ENCODE measurements around the gene CUL4B. TPM values are rescaled to one million over a fixed set of nuclear protein-coding genes. Genes with fewer than 3 reads are reported as not detected.

CUL4B gene
- total RNA-seq, 6 experiments from 2014 or later: 12.9 to 21.8 (median 18.9) TPM

DNA sequence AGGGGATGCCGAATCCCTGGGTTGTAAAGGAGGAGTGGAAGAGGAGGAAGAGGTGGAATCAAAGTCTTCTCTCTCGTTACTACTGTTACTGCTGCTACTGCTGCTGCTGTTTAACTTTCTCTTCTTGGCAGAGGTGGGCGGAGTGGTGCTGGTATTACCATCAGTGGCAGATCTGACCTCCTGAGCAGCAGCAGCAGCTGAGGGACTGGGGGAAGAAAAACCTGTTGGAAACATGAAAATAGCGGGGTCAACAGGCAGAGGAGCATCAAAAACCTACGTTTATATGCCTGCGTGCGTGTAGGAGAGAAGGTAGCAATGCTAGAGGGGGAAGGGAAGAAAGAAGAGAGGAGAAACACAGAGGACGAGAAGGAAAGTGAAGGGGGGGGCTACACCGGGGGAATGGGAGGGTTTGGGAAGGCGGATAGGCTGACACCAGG lies 339 bp downstream of the CUL4B start:
- 20% methylated on average over 9 of the region's 10 CpGs for WGBS (ENCODE audit: insufficient coverage, low coverage, low lambda C conversion rate, missing lambda C conversion rate)
- TF ChIP-seq, protein P1, sequence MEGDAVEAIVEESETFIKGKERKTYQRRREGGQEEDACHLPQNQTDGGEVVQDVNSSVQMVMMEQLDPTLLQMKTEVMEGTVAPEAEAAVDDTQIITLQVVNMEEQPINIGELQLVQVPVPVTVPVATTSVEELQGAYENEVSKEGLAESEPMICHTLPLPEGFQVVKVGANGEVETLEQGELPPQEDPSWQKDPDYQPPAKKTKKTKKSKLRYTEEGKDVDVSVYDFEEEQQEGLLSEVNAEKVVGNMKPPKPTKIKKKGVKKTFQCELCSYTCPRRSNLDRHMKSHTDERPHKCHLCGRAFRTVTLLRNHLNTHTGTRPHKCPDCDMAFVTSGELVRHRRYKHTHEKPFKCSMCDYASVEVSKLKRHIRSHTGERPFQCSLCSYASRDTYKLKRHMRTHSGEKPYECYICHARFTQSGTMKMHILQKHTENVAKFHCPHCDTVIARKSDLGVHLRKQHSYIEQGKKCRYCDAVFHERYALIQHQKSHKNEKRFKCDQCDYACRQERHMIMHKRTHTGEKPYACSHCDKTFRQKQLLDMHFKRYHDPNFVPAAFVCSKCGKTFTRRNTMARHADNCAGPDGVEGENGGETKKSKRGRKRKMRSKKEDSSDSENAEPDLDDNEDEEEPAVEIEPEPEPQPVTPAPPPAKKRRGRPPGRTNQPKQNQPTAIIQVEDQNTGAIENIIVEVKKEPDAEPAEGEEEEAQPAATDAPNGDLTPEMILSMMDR (IDR thresholded peaks at IDR 0.05): no peak
- TF ChIP-seq POLR2A (IDR thresholded peaks at IDR 0.05): no peak
- Histone ChIP-seq H3K27me3 (no peaks in the 10 kb centered on the region), H3K4me1 (peaks cover 0 to 6% (median 0%) of the 10 kb centered on the region in 4 donors), H3K36me3 (peaks cover 0 to 5% (median 0%) of the 10 kb centered on the region in 4 donors), H3K9me3 (no peaks in the 10 kb centered on the region), H3K4me3 (peak overlapping the region; percentile 49 to 64 (median 54)), H3K27ac (peak overlapping the region; percentile 95 to 99 (median 97))
- DNase-seq: peak in 1 of 3 donors; percentile 55
- ATAC-seq: peak; percentile 40 to 52 (median 47)
- intact Hi-C loops (cut with DNase I): no loop called here

DNA sequence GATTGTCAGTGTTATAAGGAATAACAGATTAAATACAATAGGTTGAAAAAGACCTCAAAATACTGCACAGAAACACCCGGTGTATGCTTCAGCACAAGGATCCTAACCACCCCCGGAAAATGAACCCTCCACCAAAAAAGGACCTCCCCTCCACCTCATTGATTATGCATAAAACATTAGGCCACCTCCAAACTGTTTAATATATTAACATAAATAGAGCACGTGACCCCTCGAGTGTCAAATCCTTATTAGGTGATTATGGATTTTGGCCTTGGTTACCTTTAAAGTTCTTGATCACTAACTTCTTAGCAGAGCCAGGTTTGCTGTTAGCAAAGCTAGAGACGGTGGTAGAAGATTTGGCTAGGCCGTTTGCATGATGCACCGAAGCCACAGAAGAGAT lies 958 bp downstream of the CUL4B start:
- peak overlapping the region; percentile 49 to 64 (median 54) for H3K4me3 ChIP-seq
- WGBS (ENCODE audit: insufficient coverage, low coverage, low lambda C conversion rate, missing lambda C conversion rate): 25% methylated on average over 7 of the region's 7 CpGs
- H3K27ac ChIP-seq: peak overlapping the region; percentile 95 to 99 (median 97)
- DNase-seq: no peak
- peak in 1 of 4 donors; percentile 2 for ATAC-seq
- TF ChIP-seq, protein P1 (IDR thresholded peaks at IDR 0.05): no peak
- no peak for TF ChIP-seq POLR2A (IDR thresholded peaks at IDR 0.05)
- peaks cover 0 to 5% (median 0%) of the 10 kb centered on the region in 4 donors for H3K36me3 ChIP-seq
- intact Hi-C loops (cut with DNase I): no loop called here
- H3K4me1 ChIP-seq: peaks cover 0 to 6% (median 0%) of the 10 kb centered on the region in 4 donors
- H3K9me3 ChIP-seq: no peaks in the 10 kb centered on the region
- no peaks in the 10 kb centered on the region for H3K27me3 ChIP-seq

DNA sequence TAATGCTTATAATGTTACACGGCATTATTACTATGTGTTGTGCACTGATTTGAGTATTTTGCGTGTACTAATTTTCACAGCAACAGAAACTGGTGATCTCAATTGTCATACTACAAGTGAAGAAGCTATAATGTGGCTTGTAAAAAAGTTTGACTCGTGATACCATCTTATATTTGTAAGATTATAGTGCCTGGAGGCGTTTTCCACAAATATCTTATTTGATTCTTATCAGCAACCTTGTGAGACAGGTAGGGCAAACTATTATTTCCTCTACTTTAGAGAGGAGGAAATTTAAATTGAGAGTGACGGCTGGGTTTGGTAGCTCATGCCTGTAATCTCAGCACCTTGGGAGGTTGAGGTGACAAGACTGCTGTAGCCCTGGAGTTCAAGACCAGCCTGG lies 4.5 kb downstream of the CUL4B start:
- H3K9me3 ChIP-seq: no peaks in the 10 kb centered on the region
- no peaks in the 10 kb centered on the region for H3K4me1 ChIP-seq
- intact Hi-C loops (cut with DNase I): no loop called here
- H3K4me3 ChIP-seq: no peak overlapping the region
- DNase-seq (no peak), ATAC-seq (no peak)
- peaks cover 0 to 5% (median 0%) of the 10 kb centered on the region in 4 donors for H3K36me3 ChIP-seq
- no peak for TF ChIP-seq POLR2A (IDR thresholded peaks at IDR 0.05)
- TF ChIP-seq, protein P1 (IDR thresholded peaks at IDR 0.05): no peak
- 73% methylated on average over 5 of the region's 5 CpGs for WGBS (ENCODE audit: insufficient coverage, low coverage, low lambda C conversion rate, missing lambda C conversion rate)
- no peak overlapping the region for H3K27ac ChIP-seq
- no peaks in the 10 kb centered on the region for H3K27me3 ChIP-seq

DNA sequence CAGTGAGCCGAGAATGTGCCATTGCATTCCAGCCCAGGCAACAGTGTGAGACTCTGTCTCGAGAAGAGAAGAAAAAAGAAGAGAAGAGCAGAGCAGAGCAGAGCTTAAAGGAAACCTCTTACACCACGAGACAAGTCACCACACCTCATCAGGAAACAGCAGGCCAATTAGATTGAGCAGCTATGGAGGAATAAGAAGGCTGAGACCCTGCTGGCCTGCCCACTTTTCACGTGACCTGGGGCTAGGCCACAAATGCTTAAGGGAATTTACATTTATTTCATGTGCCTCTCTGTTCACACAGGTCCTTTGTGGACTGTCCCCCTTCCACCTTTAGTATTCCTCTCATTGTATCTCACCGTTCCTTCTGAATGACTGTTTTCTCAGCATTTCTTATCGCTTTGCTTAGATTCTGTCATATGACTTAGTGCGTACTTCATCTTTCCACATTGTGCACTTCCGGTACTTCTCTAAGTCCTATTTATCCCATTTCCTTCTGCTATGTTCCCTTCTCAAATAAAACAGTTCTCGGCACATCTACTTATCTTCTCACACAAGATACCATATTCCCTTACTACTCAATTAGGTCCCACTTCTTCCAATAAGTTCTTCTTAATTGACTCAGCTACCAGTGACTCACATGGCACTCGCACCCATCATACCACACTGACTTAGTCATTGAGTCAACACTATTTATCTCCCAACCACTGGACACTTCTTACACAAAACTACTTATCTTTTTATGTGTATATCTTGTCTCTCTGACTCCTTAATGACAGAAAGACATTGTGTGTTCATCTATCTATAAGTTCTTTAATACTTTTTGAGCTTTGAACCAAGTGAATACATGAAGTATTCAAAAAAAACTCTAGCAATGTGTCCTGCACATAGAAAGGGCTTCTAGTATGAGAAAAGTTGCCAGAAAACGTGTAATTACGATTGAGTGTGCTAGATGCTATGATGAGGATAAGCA lies 11.0 kb downstream of the CUL4B start:
- peak in 2 of 4 donors; percentile 60 to 96 for ATAC-seq
- intact Hi-C loops (cut with DNase I): no loop called here

More for the DNA sequence above, 11.0 kb downstream of the CUL4B start:
- no peak overlapping the region for H3K4me3 ChIP-seq
- peak overlapping the region in 1 of 3 donors; percentile 19 for H3K27ac ChIP-seq
- no peaks in the 10 kb centered on the region for H3K4me1 ChIP-seq
- H3K36me3 ChIP-seq: peaks cover 0 to 4% (median 0%) of the 10 kb centered on the region in 4 donors
- no peaks in the 10 kb centered on the region for H3K9me3 ChIP-seq
- H3K27me3 ChIP-seq: no peaks in the 10 kb centered on the region
- WGBS (ENCODE audit: insufficient coverage, low coverage, low lambda C conversion rate, missing lambda C conversion rate): 47% methylated on average over 11 of the region's 12 CpGs
- TF ChIP-seq, protein P1 (IDR thresholded peaks at IDR 0.05): no peak
- TF ChIP-seq POLR2A (IDR thresholded peaks at IDR 0.05): no peak
- no peak for DNase-seq
